22Rv1 (cell line): ENCODE measurements around the gene FAM200C.

ENCODE experiments used
- H3K27ac ChIP-seq: fragments of 450-650 bp; 2 replicates; pipeline ENCODE4 v1.5.1; 2017
- CTCF ChIP-seq: fragments of 450-650 bp; IDR thresholded peaks from 2 replicates; pipeline ENCODE4 v1.5.1; 2017; ENCODE audit warnings: mild to moderate bottlenecking
- ZFX ChIP-seq: fragments of 450-650 bp; IDR thresholded peaks from 2 replicates; pipeline ENCODE4 v1.6.1; 2017; ENCODE audit warnings: antibody characterized with exemption, borderline replicate concordance

FAM200C gene

DNA sequence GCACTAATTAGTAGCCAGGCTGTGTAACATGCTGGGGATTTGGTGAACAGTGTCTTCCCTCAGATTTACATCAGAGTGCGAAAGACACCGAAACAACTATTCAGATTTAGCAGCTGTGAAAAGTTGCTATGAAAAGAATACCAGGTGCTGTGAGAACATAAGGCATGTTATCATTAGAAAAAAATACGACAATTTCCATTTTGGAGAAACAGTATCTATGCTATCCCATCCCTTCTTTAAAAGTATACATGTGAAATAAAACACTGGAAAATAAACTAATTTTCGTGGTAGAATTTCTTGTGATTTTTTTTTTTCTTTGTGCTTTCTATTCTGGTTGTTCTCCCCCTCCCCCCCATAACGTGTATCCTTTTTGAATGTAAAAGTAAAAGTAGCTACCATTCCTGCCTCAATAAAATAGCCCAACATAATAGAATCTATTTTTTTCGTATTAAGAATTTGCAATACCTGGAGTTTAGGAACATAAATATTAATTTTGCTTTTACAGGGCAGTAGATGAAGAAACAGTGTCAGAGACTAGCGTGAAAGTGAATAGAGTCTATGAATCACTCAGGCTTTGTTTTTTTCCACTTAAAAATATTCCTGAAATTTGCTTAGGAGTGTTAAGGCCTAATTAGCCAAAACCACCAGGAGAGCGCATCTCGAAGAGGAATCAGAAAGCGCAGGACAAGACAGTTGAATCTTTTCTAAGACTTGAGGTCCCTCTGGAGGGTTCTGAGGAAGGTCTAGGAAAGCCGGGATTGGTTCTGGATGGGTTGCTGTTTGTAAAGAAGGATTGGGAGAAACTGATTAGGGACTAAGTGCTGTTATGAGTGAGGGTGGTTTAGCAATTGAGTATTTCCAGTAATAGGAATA is 19.8 kb upstream of the FAM200C start:
- TF ChIP-seq ZFX (no peak), CTCF (no peak)
- H3K27ac ChIP-seq, result peak overlapping the region; percentile 84

DNA sequence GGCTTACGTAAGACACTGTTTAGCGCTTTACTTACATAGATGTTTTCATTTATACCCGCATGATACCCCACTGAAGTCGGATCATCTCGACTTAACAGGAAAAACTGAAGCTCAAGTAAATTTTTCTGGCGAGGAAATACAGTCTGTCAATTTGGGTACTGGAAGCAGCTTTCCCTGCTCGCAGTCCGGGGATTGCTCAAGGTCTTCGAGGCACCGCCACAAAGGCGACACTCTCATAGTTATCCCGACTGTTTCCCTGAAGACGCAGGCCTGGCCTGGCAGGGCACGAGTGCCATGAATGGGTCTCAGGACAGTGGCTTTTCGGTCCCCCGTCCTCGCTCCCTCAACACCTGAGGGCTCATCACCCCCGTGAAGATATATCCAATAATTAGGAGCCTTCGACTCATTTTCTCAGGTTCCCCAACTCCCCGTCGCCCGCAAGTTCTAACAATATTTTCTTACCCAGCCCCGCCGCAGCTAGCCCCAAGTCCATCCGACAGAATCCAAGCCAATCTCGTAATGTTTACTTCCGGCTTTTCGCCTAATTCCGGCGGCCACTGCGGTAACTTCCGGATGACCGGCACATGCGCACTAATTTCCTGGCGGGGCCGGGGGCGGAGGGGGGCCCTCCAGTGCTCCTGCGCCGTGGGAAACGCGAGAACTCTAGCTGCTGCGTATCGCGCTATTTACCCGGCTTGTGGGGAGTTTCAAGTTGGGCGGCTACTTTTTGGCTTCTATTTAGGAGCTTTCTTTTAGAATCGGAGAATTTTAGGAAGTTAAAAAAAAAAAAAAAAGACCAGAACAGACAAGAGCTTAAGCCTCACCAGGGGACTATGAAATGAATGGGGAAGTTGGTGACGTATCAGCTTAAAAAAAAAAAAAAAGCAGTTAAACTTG is 19.0 kb upstream of the FAM200C start, which contains the start of gene SLU7:
Gene SLU7, minus strand, starts transcription at position 521 of the 897 bp plus-strand sequence. CDS start 3,787 bp downstream, outside the sequence.
- peak within 1 kb of the TSS; percentile 84 for H3K27ac ChIP-seq
- TF ChIP-seq CTCF, result no peak
- TF ChIP-seq ZFX, result no peak

- TF ChIP-seq CTCF (no peak), ZFX (no peak)
- H3K27ac ChIP-seq, result peak overlapping the region; percentile 90
Measured at GRCh38 chr5:160398806-160399205, 1.0 kb downstream of the FAM200C start.

GRCh38 chr5:160397492-160397891 is 2.4 kb downstream of the FAM200C start:
- no peak overlapping the region for H3K27ac ChIP-seq
- TF ChIP-seq ZFX, result no peak
- no peak for TF ChIP-seq CTCF

DNA sequence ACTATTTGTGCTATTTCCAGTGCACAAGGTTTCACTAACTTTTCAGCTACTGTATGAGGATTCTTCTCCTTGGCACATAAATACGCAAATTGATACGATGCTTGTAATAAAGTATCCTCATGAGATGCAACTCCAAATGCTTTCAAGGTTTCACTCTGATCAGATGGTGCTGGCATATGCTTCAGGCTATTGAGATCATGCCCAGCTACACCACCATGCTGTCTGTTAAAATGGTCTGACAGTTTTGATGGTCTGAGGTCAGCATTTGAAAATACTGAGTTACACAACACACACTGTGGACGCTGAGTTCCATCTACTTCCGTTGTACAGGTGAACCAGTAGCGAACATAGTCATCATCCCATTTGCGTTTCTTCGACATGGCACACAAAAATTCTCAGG is 4.7 kb downstream of the FAM200C start:
- TF ChIP-seq ZFX, result no peak
- TF ChIP-seq CTCF, result no peak
- no peak overlapping the region for H3K27ac ChIP-seq

GRCh38 chr5:160390787-160391696 is 8.8 kb downstream of the FAM200C start:
- peak; percentile 72 for TF ChIP-seq CTCF
- no peak for TF ChIP-seq ZFX
- no peak overlapping the region for H3K27ac ChIP-seq
